ENCODE data around the gene ORAI3. TPM values are rescaled to one million over a fixed set of nuclear protein-coding genes. Genes with fewer than 3 reads are reported as not detected.

ORAI3 gene
- total RNA-seq, 2 experiments from 2014 or later, result 18.4 to 19.0 TPM

DNA sequence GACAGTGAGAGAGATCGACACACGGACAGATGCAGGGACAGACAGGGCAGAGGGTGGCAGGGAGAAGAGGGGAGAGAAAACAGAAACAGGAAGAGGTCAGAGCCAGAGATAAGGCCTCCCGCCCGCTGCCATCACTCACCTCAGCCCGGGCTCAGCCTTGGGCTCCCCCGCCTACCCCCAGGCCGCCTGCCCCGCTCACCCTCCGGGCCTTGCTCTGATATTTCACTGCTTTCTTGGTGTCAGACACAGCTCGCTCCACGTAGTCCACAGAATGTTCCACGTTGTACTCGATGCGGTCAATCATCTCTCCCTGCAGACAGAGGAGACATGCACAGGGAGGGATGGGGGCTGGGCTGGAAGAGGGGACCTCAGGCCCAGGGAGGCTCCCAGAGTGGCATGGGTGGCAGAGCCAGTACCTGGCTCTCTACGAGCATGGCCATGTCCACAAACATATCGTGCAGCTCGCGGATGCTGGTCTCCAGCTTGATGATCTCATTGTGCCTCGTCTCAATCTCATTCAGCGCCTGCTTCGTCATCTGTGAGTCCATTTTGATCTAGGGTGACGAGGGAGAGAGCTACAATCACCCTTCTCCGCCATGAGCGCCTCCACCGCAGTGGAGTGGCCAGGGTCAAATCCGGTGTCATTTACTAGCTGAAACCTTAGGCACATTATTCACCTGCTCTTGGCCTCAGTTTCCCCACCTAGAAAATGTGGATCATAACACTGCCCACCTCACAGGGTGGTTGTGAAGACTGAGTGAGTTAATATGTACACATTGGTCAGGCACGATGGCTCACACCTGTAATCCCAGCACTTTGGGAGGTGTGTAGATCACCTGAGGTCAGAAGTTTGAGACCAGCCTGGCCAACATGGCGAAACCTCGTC, 44.3 kb downstream of the ORAI3 start:
- no peak for DNase-seq
- Mint-ChIP-seq H3K9me3 (no peaks in the 10 kb centered on the region), H3K4me3 (no peak overlapping the region), H3K4me1 (peaks cover 25% of the 10 kb centered on the region), H3K27me3 (peaks cover 2% of the 10 kb centered on the region), H3K36me3 (ENCODE audit: low read depth) (no peaks in the 10 kb centered on the region), H3K27ac (no peak overlapping the region)
- ChIA-PET CTCF (interaction anchor here (1.0 to 3.1 kb wide), 8 partner anchors 8 to 149 kb away, joined by 3 to 16 read pairs (median 4); partner anchors contain the start of gene HSD3B7), POLR2A (no interaction called here)

- peak overlapping the region; percentile 77 for H3K4me3 Mint-ChIP-seq
- H3K36me3 Mint-ChIP-seq (ENCODE audit: low read depth), result no peaks in the 10 kb centered on the region
- ChIA-PET CTCF (interaction anchor here (1.2 to 1.9 kb wide), 3 partner anchors 10 to 42 kb away, joined by 3 to 5 read pairs (median 4); no protein-coding TSS in a partner anchor), POLR2A (no interaction called here)
- H3K9me3 Mint-ChIP-seq, result no peaks in the 10 kb centered on the region
- peaks cover 8% of the 10 kb centered on the region for H3K27me3 Mint-ChIP-seq
- no peak overlapping the region for H3K27ac Mint-ChIP-seq
- DNase-seq, result no peak
- H3K4me1 Mint-ChIP-seq, result peaks cover 25% of the 10 kb centered on the region
Measured at GRCh38 chr16:30995927-30996323, 47.1 kb downstream of the ORAI3 start.

DNA sequence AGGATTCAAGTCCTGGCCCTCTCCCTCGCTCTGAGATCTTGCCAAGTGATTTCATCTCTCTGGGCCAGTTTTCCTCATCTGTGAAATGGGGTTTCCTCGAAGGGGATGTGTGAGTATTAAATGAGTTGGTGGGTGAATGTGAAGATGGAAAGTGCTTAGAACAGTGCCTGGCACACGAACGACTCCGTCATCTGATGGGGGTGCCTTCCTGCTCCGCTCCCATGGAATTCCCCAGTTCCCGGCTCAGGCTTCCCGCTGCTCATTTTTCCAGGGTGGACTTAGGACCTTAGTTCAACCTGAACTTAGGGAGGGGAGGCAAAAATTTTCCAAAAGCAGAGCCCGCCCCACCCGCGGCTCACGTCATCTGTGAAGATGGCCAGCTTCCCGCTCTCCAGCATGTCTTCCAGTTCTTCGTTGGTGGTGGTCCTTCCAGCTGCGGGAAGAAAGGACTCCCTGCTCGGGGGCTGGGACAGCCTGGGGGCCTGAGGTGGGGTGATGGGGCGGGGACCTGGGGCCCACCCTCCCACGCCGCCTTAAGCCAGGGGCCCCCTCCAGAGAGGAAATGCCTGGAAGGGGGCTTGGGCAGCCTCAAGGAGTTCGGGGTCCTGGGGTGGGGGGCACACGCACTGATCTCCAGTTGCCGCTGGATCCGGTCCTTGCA, 47.6 kb downstream of the ORAI3 start:
- Mint-ChIP-seq H3K4me3 (peak overlapping the region; percentile 77), H3K27me3 (peaks cover 8% of the 10 kb centered on the region), H3K36me3 (ENCODE audit: low read depth) (no peaks in the 10 kb centered on the region), H3K27ac (peak overlapping the region; percentile 82), H3K4me1 (peaks cover 25% of the 10 kb centered on the region), H3K9me3 (no peaks in the 10 kb centered on the region)
- ChIA-PET POLR2A (no interaction called here), CTCF (interaction anchor here (1.2 to 1.9 kb wide), 3 partner anchors 11 to 42 kb away, joined by 3 to 5 read pairs (median 4); no protein-coding TSS in a partner anchor)
- no peak for DNase-seq

DNA sequence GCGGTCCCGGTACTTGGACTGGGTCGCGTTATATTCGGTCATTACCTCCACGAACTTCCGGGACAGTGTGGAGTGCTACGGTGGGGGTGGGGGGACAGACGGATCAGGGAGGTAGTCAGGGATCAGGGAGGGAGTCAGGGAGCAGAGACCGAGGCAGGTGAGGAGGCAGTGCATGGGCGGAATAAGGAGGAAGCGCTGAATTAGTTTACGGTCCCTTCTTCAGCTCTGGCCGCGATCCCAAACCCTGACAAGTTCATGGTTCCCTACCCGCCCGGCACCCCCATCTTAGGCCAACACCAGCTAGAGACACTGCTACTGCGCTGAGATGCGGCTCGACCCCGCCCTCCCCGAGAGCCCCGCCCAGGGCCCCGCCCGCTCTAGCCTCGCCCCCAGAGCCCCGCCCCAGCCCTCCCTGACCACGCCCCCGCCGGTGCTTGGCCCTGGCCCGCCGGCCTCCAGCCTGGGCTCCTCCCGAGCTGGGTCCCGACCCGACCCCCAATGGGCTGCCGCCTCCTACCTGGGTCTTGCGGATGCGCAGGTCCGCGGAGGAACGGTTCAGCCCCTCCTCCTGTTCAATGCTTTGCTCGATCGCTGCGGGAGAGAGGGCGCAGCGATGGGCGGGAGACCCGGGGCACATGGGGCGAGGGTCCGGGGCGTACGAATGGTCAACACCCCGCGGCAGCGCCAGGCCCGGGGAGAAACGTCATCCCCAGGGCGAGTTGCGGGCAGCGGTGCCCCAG, 48.3 kb downstream of the ORAI3 start:
- Mint-ChIP-seq H3K27ac (peak overlapping the region; percentile 82), H3K36me3 (ENCODE audit: low read depth) (no peaks in the 10 kb centered on the region), H3K4me1 (peaks cover 25% of the 10 kb centered on the region), H3K27me3 (peaks cover 8% of the 10 kb centered on the region), H3K9me3 (no peaks in the 10 kb centered on the region), H3K4me3 (peak overlapping the region; percentile 77)
- peak; percentile 81 for DNase-seq
- CTCF ChIA-PET, result interaction anchor here (1.6 to 1.9 kb wide), 2 partner anchors 12 to 13 kb away, joined by 4 to 5 read pairs; no protein-coding TSS in a partner anchor
- POLR2A ChIA-PET, result no interaction called here

DNA sequence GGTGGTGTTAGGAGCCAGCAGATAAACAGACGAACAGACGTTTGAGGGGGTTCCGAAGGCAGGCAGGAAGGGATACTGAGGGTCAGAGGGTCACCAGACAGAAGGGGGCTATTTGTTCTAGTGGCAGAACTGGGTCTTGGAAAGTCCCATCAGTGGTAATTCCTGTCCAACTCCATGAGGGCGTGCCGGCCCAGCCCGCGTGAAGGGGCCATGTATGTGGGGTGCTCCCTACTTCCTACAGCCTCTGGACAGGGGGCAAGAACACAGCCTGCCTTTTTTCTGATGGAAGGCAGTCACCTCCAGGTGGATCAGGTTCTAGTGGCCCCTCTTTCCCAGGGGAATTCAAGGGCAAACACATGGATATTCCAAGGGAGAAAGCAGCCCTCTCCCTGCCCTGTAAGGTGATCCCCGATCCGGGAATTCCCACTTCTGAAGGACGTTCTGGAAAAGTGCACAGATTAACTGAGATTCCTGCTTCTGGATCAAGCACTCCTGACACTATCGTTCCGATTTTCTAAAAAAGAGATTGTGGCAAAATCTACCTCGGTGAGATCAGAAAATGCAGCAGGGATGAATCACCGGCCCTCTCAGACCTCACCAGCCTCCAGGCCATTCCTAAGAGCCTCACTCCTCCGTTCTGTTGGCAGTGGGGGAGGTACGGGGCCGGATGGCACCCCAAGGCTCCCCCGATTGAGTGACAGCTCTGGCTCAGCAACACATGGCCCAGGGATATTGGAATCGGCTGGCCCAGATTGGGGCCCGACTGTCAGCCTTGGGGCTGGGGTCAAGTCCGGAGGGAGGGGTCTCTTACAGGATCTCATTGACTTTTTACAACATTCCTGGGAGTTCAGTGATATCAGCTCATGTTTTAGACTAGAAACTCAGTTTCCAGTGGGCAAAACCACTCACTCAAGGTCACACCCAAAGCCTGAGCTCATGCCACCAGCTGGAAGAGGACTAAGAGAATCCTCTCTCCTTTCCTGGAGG, 49.1 kb downstream of the ORAI3 start:
- ChIA-PET CTCF (interaction anchor here (1.3 to 1.9 kb wide), 2 partner anchors 11 to 13 kb away, joined by 3 to 5 read pairs; no protein-coding TSS in a partner anchor), POLR2A (interaction anchor here (0.7 kb wide), 1 partner anchor 97 kb away, joined by 3 read pairs; no protein-coding TSS in a partner anchor)
- peaks cover 17% of the 10 kb centered on the region for H3K4me1 Mint-ChIP-seq
- no peaks in the 10 kb centered on the region for H3K36me3 Mint-ChIP-seq (ENCODE audit: low read depth)
- no peak for DNase-seq
- H3K27me3 Mint-ChIP-seq, result peaks cover 8% of the 10 kb centered on the region
- no peaks in the 10 kb centered on the region for H3K9me3 Mint-ChIP-seq
- H3K4me3 Mint-ChIP-seq, result peak overlapping the region; percentile 77
- peak overlapping the region; percentile 41 for H3K27ac Mint-ChIP-seq

- POLR2A ChIA-PET, result interaction anchor here (0.7 kb wide), 1 partner anchor 98 kb away, joined by 3 read pairs; no protein-coding TSS in a partner anchor
- no peak overlapping the region for H3K27ac Mint-ChIP-seq
- no peak overlapping the region for H3K4me3 Mint-ChIP-seq
- peaks cover 14% of the 10 kb centered on the region for H3K4me1 Mint-ChIP-seq
- H3K9me3 Mint-ChIP-seq, result no peaks in the 10 kb centered on the region
- no peaks in the 10 kb centered on the region for H3K36me3 Mint-ChIP-seq (ENCODE audit: low read depth)
- CTCF ChIA-PET, result interaction anchor here (1.2 to 1.3 kb wide), 2 partner anchors 10 to 12 kb away, joined by 3 read pairs; no protein-coding TSS in a partner anchor
- H3K27me3 Mint-ChIP-seq, result peaks cover 8% of the 10 kb centered on the region
- DNase-seq, result no peak
Measured at GRCh38 chr16:30998852-30999761, 50.2 kb downstream of the ORAI3 start.

GRCh38 chr16:31000671-31001382, 52.0 kb downstream of the ORAI3 start:
- Mint-ChIP-seq H3K27ac (no peak overlapping the region), H3K36me3 (ENCODE audit: low read depth) (no peaks in the 10 kb centered on the region), H3K4me1 (peaks cover 8% of the 10 kb centered on the region), H3K27me3 (peaks cover 8% of the 10 kb centered on the region), H3K9me3 (no peaks in the 10 kb centered on the region), H3K4me3 (no peak overlapping the region)
- ChIA-PET CTCF (interaction anchor here (0.9 to 1.3 kb wide), 2 partner anchors 16 to 36 kb away, joined by 3 read pairs; no protein-coding TSS in a partner anchor), POLR2A (interaction anchor here (0.8 kb wide), 1 partner anchor 13 kb away, joined by 3 read pairs; no protein-coding TSS in a partner anchor)
- no peak for DNase-seq

GRCh38 chr16:31001507-31002249, 52.8 kb downstream of the ORAI3 start:
- Mint-ChIP-seq H3K36me3 (ENCODE audit: low read depth) (no peaks in the 10 kb centered on the region), H3K27me3 (peaks cover 13% of the 10 kb centered on the region), H3K4me1 (peaks cover 3% of the 10 kb centered on the region), H3K27ac (no peak overlapping the region), H3K9me3 (no peaks in the 10 kb centered on the region), H3K4me3 (no peak overlapping the region)
- ChIA-PET CTCF (interaction anchor here (1.0 to 2.8 kb wide), 5 partner anchors 8 to 141 kb away, joined by 3 to 10 read pairs (median 4); no protein-coding TSS in a partner anchor), POLR2A (no interaction called here)
- no peak for DNase-seq

DNA sequence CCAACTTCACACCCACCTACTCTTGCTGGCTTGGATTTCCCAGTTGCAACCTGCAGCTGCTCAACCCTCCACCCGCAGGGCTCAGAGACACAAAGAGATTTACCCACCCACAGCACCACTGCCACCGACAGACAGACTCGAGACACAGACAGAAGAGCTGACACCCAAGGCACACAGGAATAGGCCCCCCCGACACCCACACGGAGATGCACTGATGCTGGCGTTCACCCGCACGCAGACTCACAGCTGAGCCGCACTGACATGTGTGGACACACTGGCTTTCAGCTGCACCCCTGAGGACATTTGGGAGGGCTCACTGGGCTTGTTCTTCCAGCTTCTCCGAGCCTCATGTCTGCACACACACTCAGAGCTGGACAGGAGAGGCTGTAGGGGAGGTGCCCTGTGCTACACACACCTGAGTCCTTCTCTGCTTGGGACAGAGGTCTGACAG, 53.4 kb downstream of the ORAI3 start:
- no peak for DNase-seq
- Mint-ChIP-seq H3K4me3 (no peak overlapping the region), H3K9me3 (no peaks in the 10 kb centered on the region), H3K27ac (no peak overlapping the region), H3K27me3 (peaks cover 14% of the 10 kb centered on the region), H3K4me1 (no peaks in the 10 kb centered on the region), H3K36me3 (ENCODE audit: low read depth) (no peaks in the 10 kb centered on the region)
- POLR2A ChIA-PET, result no interaction called here
- CTCF ChIA-PET, result interaction anchor here (1.0 to 2.8 kb wide), 5 partner anchors 8 to 140 kb away, joined by 3 to 10 read pairs (median 4); no protein-coding TSS in a partner anchor
